Esophagus muscularis mucosa (tissue), 4 donors: Measurements from ENCODE around the gene FAM186B. TPM values are rescaled to one million over a fixed set of nuclear protein-coding genes. Genes with fewer than 3 reads are reported as not detected.

Source experiments
- DNase-seq: peaks from one replicate; pipeline ENCODE4 v3.0.0-alpha.2; 2017; ENCODE audit errors: extremely low spot score
- H3K27ac ChIP-seq, 4 donors: fragments of 200-600 bp; sonication (generic); replicated peaks in 1 of 4; 1 replicate in 3 of 4; 2 replicates in 1 of 4; pipeline ENCODE4 v1.5.1; 2016 to 2019; ENCODE audit warnings: mild to moderate bottlenecking in 1 of 4
- H3K27me3 ChIP-seq, 4 donors: fragments of 200-600 bp; sonication (generic); one replicate each; pipeline versions ENCODE4 v1.5.1 to v1.6.0; 2016 to 2019
- H3K36me3 ChIP-seq, 4 donors: fragments of 200-600 bp; sonication (generic); one replicate each; pipeline ENCODE4 v1.5.1; 2016 to 2019
- H3K4me1 ChIP-seq, 4 donors: fragments of 200-600 bp; sonication (generic); one replicate each; pipeline ENCODE4 v1.5.1; 2016 to 2019
- H3K4me3 ChIP-seq, 4 donors: fragments of 200-600 bp; sonication (generic); 1 replicate in 2 of 4; 2 replicates in 2 of 4; pipeline ENCODE4 v1.5.1; 2016 to 2019; ENCODE audit warnings: mild to moderate bottlenecking in 4 of 4, moderate library complexity in 1 of 4
- H3K9me3 ChIP-seq, 4 donors: fragments of 200-600 bp; sonication (generic); 1 replicate in 3 of 4; 2 replicates in 1 of 4; pipeline ENCODE4 v1.5.1; 2016 to 2019
- EP300 ChIP-seq: sonication (generic); formaldehyde crosslinking; IDR thresholded peaks from one replicate; pipeline ENCODE4 v1.6.1; 2017; ENCODE audit warnings: antibody characterized with exemption
- POLR2A ChIP-seq: fragments of 450-650 bp; IDR thresholded peaks from one replicate; pipeline ENCODE4 v1.6.1; 2017; ENCODE audit warnings: antibody characterized with exemption, moderate library complexity, mild to moderate bottlenecking, low read depth
- POLR2AphosphoS5 ChIP-seq, 2 donors: sonication (generic); formaldehyde crosslinking; IDR thresholded peaks; one replicate each; pipeline ENCODE4 v1.6.1; 2017; ENCODE audit warnings: antibody characterized with exemption in 2 of 2
- WGBS: methylation state at CpG from one replicate; pipeline ENCODE4 v1.1.5; 2018; 5-methylcytosine and 5-hydroxymethylcytosine counted together
- intact Hi-C: fragments of 100-400 bp; cut with DNase I; formaldehyde crosslinking; loops from one replicate; pipeline ENCODE4 v1.15.1; 2023
- total RNA-seq, 4 donors: library from RNA; depleted of rRNA; stranded (reverse); fragments of >200 nt; gene quantifications; one replicate each; pipeline versions ENCODE4 v1.1.0 to v1.2.1, GENCODE V29; 2016
- TF ChIP-seq, protein P1 (sequence below), 3 experiments: fragments of 200-600 bp in 2 of 3; fragments of 450-650 bp in 1 of 3; sonication (generic) in 2 of 3; IDR thresholded peaks; one replicate each; pipeline ENCODE4 v1.5.1; 2017 to 2019; ENCODE audit warnings: antibody characterized with exemption in 3 of 3, mild to moderate bottlenecking in 2 of 3, moderate library complexity in 1 of 3

FAM186B gene
- total RNA-seq, 4 donors from 2014 or later, result under 0.01 to 0.46 (median 0.21) TPM

DNA sequence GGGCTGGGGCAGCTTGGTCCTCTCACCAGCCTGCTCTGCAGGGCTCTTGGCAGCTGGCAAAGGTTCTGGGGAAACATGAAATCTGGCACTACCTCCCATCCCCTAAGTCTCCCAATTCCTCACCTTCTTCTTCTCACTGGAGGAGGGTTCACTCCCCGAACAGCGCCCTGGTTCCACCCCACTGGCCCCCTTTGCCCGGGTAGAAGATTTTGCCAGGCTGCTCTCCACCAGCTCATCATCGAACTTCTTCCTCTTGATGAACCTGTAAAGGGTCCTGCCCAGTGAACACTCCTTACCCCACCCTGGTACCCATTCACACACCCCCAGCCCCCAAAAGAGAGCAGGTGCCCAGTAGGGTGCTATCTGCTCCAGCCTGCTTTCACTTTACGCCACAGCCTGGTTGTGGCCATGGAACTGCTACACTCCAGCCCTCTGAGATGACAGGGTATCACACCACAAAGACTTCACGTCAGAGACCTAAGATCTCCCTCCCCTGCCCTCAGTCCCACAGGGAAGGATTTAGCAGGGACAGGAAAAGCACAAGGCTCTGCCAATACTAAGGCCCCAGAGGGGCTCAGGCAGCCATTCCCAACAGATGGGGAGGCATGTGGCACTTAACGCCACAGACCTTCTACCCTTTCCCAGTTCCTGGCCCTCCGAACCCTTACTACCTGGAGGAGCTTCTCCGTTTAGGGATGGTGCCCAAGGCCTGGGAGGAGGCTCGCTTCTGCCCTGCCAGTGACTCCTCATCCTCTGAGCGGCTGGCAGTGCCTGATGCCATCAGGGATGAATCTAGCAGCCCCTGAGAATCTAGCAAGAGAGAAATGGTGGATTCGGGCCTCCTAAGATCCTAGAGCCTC, 39.8 kb downstream of the FAM186B start:
- Histone ChIP-seq H3K27ac (no peak overlapping the region), H3K4me3 (no peak overlapping the region), H3K27me3 (no peaks in the 10 kb centered on the region), H3K9me3 (no peaks in the 10 kb centered on the region), H3K36me3 (peaks cover 41 to 55% (median 49%) of the 10 kb centered on the region in 4 donors), H3K4me1 (peaks cover 27 to 49% (median 39%) of the 10 kb centered on the region in 4 donors)
- no peak for TF ChIP-seq POLR2A
- TF ChIP-seq POLR2AphosphoS5 (IDR thresholded peaks at IDR 0.05), result no peak
- no peak for TF ChIP-seq EP300
- TF ChIP-seq, protein P1, sequence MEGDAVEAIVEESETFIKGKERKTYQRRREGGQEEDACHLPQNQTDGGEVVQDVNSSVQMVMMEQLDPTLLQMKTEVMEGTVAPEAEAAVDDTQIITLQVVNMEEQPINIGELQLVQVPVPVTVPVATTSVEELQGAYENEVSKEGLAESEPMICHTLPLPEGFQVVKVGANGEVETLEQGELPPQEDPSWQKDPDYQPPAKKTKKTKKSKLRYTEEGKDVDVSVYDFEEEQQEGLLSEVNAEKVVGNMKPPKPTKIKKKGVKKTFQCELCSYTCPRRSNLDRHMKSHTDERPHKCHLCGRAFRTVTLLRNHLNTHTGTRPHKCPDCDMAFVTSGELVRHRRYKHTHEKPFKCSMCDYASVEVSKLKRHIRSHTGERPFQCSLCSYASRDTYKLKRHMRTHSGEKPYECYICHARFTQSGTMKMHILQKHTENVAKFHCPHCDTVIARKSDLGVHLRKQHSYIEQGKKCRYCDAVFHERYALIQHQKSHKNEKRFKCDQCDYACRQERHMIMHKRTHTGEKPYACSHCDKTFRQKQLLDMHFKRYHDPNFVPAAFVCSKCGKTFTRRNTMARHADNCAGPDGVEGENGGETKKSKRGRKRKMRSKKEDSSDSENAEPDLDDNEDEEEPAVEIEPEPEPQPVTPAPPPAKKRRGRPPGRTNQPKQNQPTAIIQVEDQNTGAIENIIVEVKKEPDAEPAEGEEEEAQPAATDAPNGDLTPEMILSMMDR (IDR thresholded peaks at IDR 0.05), result no peak
- WGBS, result 93% methylated on average over 12 of the region's 12 CpGs
- no peak for DNase-seq
- intact Hi-C loops, result no loop called here

- intact Hi-C loops, result no loop called here
- 77% methylated on average over 7 of the region's 8 CpGs for WGBS
- no peaks in the 10 kb centered on the region for H3K27me3 ChIP-seq
- no peaks in the 10 kb centered on the region for H3K9me3 ChIP-seq
- peaks cover 48 to 63% (median 57%) of the 10 kb centered on the region in 4 donors for H3K36me3 ChIP-seq
- TF ChIP-seq EP300 (no peak), POLR2AphosphoS5 (IDR thresholded peaks at IDR 0.05) (no peak), POLR2A (no peak)
- TF ChIP-seq, protein P1 (IDR thresholded peaks at IDR 0.05), result no peak
- H3K4me1 ChIP-seq, result peaks cover 26 to 41% (median 32%) of the 10 kb centered on the region in 4 donors
- H3K27ac ChIP-seq, result no peak overlapping the region
- no peak overlapping the region for H3K4me3 ChIP-seq
- no peak for DNase-seq
Observed at GRCh38 chr12:49564686-49565405, 40.6 kb downstream of the FAM186B start.

GRCh38 chr12:49563951-49564685, 41.3 kb downstream of the FAM186B start:
- Histone ChIP-seq H3K9me3 (no peaks in the 10 kb centered on the region), H3K36me3 (peaks cover 56 to 70% (median 64%) of the 10 kb centered on the region in 4 donors), H3K4me1 (peaks cover 24 to 34% (median 25%) of the 10 kb centered on the region in 4 donors), H3K27me3 (no peaks in the 10 kb centered on the region), H3K4me3 (no peak overlapping the region), H3K27ac (no peak overlapping the region)
- TF ChIP-seq, protein P1 (IDR thresholded peaks at IDR 0.05), result no peak
- TF ChIP-seq POLR2AphosphoS5 (IDR thresholded peaks at IDR 0.05), result no peak
- no peak for TF ChIP-seq EP300
- TF ChIP-seq POLR2A, result no peak
- WGBS, result 88% methylated on average over 14 of the region's 14 CpGs
- intact Hi-C loops, result no loop called here
- no peak for DNase-seq

GRCh38 chr12:49562831-49563230, 42.6 kb downstream of the FAM186B start:
- WGBS, result 92% methylated on average over 6 of the region's 6 CpGs
- Histone ChIP-seq H3K9me3 (no peaks in the 10 kb centered on the region), H3K27ac (no peak overlapping the region), H3K4me1 (peaks cover 18 to 25% (median 19%) of the 10 kb centered on the region in 4 donors), H3K36me3 (peaks cover 69 to 83% (median 76%) of the 10 kb centered on the region in 4 donors), H3K4me3 (no peak overlapping the region), H3K27me3 (no peaks in the 10 kb centered on the region)
- DNase-seq, result no peak
- intact Hi-C loops, result no loop called here
- TF ChIP-seq POLR2A (no peak), EP300 (no peak), POLR2AphosphoS5 (IDR thresholded peaks at IDR 0.05) (no peak)
- TF ChIP-seq, protein P1 (IDR thresholded peaks at IDR 0.05), result no peak
